ENCODE results near the gene RTN4RL2.

GRCh38 chr11:57416436-57416835, 43.9 kb upstream of the RTN4RL2 start:
- no peak for TF ChIP-seq FOXK2 (IDR thresholded peaks at IDR 0.05)
- no peak for TF ChIP-seq LEF1 (IDR thresholded peaks at IDR 0.05; ENCODE audit: borderline replicate concordance)
- no peak for TF ChIP-seq SP1 (IDR thresholded peaks at IDR 0.05)
- TF ChIP-seq SUZ12 (IDR thresholded peaks at IDR 0.05), result no peak
- no peak for TF ChIP-seq BHLHE40 (IDR thresholded peaks at IDR 0.05; ENCODE audit: borderline replicate concordance)
- TF ChIP-seq HDGF (IDR thresholded peaks at IDR 0.05; ENCODE audit: borderline replicate concordance), result no peak
- no peak for TF ChIP-seq FOXA1 (IDR thresholded peaks at IDR 0.05)
- no peak for TF ChIP-seq CTBP1 (IDR thresholded peaks at IDR 0.05; ENCODE audit: borderline replicate concordance)

All from HEK293T (cell line).